ENCODE data around the gene SOX5.
"Not testable (repeated sequence)": the region's sequence is repeated elsewhere in the genome, so short reads cannot be mapped to it uniquely, and the experiment has no call there.

SOX5 gene

GRCh38 chr12:23515785-23516184, 433.7 kb downstream of the SOX5 start:
- not testable (repeated sequence) for H3K9ac ChIP-seq (ENCODE audit: low read length); H3K27me3 ChIP-seq (ENCODE audit: control insufficient read depth, insufficient read depth, low read length); H3K9me3 ChIP-seq (ENCODE audit: control insufficient read depth, low read length); H3K4me1 ChIP-seq (ENCODE audit: control insufficient read depth, insufficient read depth, low read length); H3K36me3 ChIP-seq (ENCODE audit: control insufficient read depth, insufficient read depth, low read length); H3K4me3 ChIP-seq (ENCODE audit: low read length)

- Histone ChIP-seq H3K36me3 (ENCODE audit: control insufficient read depth, insufficient read depth, low read length) (no peaks in the 10 kb centered on the region), H3K4me3 (ENCODE audit: low read length) (no peak overlapping the region), H3K9me3 (ENCODE audit: control insufficient read depth, low read length) (no peaks in the 10 kb centered on the region), H3K27me3 (ENCODE audit: control insufficient read depth, insufficient read depth, low read length) (no peaks in the 10 kb centered on the region), H3K4me1 (ENCODE audit: control insufficient read depth, insufficient read depth, low read length) (no peaks in the 10 kb centered on the region), H3K9ac (ENCODE audit: low read length) (no peak overlapping the region)
These were observed 439.0 kb downstream of the SOX5 start for GRCh38 chr12:23510484-23510883.

- H3K9ac ChIP-seq (ENCODE audit: low read length); H3K4me1 ChIP-seq (ENCODE audit: control insufficient read depth, insufficient read depth, low read length); H3K9me3 ChIP-seq (ENCODE audit: control insufficient read depth, low read length); H3K27me3 ChIP-seq (ENCODE audit: control insufficient read depth, insufficient read depth, low read length); H3K4me3 ChIP-seq (ENCODE audit: low read length); H3K36me3 ChIP-seq (ENCODE audit: control insufficient read depth, insufficient read depth, low read length): not testable (repeated sequence)
These were observed 439.6 kb downstream of the SOX5 start for GRCh38 chr12:23509832-23510231.

- not testable (repeated sequence) for H3K9me3 ChIP-seq (ENCODE audit: control insufficient read depth, low read length); H3K9ac ChIP-seq (ENCODE audit: low read length); H3K4me1 ChIP-seq (ENCODE audit: control insufficient read depth, insufficient read depth, low read length); H3K36me3 ChIP-seq (ENCODE audit: control insufficient read depth, insufficient read depth, low read length); H3K27me3 ChIP-seq (ENCODE audit: control insufficient read depth, insufficient read depth, low read length); H3K4me3 ChIP-seq (ENCODE audit: low read length)
These were observed 441.7 kb downstream of the SOX5 start for GRCh38 chr12:23507785-23508184.

GRCh38 chr12:23505736-23506135, 443.7 kb downstream of the SOX5 start:
- not testable (repeated sequence) for H3K4me1 ChIP-seq (ENCODE audit: control insufficient read depth, insufficient read depth, low read length); H3K9me3 ChIP-seq (ENCODE audit: control insufficient read depth, low read length); H3K36me3 ChIP-seq (ENCODE audit: control insufficient read depth, insufficient read depth, low read length); H3K27me3 ChIP-seq (ENCODE audit: control insufficient read depth, insufficient read depth, low read length); H3K4me3 ChIP-seq (ENCODE audit: low read length); H3K9ac ChIP-seq (ENCODE audit: low read length)

- Histone ChIP-seq H3K4me3 (ENCODE audit: low read length) (no peak overlapping the region), H3K9me3 (ENCODE audit: control insufficient read depth, low read length) (no peaks in the 10 kb centered on the region), H3K27me3 (ENCODE audit: control insufficient read depth, insufficient read depth, low read length) (no peaks in the 10 kb centered on the region), H3K4me1 (ENCODE audit: control insufficient read depth, insufficient read depth, low read length) (no peaks in the 10 kb centered on the region), H3K9ac (ENCODE audit: low read length) (no peak overlapping the region), H3K36me3 (ENCODE audit: control insufficient read depth, insufficient read depth, low read length) (no peaks in the 10 kb centered on the region)
These were observed 444.6 kb downstream of the SOX5 start for GRCh38 chr12:23504641-23505399.

GRCh38 chr12:23504043-23504442, 445.4 kb downstream of the SOX5 start:
- no peaks in the 10 kb centered on the region for H3K27me3 ChIP-seq (ENCODE audit: control insufficient read depth, insufficient read depth, low read length)
- H3K9me3 ChIP-seq (ENCODE audit: control insufficient read depth, low read length) = no peaks in the 10 kb centered on the region
- H3K36me3 ChIP-seq (ENCODE audit: control insufficient read depth, insufficient read depth, low read length) = no peaks in the 10 kb centered on the region
- H3K4me1 ChIP-seq (ENCODE audit: control insufficient read depth, insufficient read depth, low read length) = no peaks in the 10 kb centered on the region
- no peak overlapping the region for H3K9ac ChIP-seq (ENCODE audit: low read length)
- no peak overlapping the region for H3K4me3 ChIP-seq (ENCODE audit: low read length)

- Histone ChIP-seq H3K9me3 (ENCODE audit: control insufficient read depth, low read length) (no peaks in the 10 kb centered on the region), H3K9ac (ENCODE audit: low read length) (no peak overlapping the region), H3K4me3 (ENCODE audit: low read length) (no peak overlapping the region), H3K36me3 (ENCODE audit: control insufficient read depth, insufficient read depth, low read length) (no peaks in the 10 kb centered on the region), H3K27me3 (ENCODE audit: control insufficient read depth, insufficient read depth, low read length) (no peaks in the 10 kb centered on the region), H3K4me1 (ENCODE audit: control insufficient read depth, insufficient read depth, low read length) (no peaks in the 10 kb centered on the region)
These were observed 445.9 kb downstream of the SOX5 start for GRCh38 chr12:23503544-23503943.

- H3K4me3 ChIP-seq (ENCODE audit: low read length) = no peak overlapping the region
- no peaks in the 10 kb centered on the region for H3K36me3 ChIP-seq (ENCODE audit: control insufficient read depth, insufficient read depth, low read length)
- no peaks in the 10 kb centered on the region for H3K27me3 ChIP-seq (ENCODE audit: control insufficient read depth, insufficient read depth, low read length)
- no peaks in the 10 kb centered on the region for H3K4me1 ChIP-seq (ENCODE audit: control insufficient read depth, insufficient read depth, low read length)
- H3K9me3 ChIP-seq (ENCODE audit: control insufficient read depth, low read length) = no peaks in the 10 kb centered on the region
- H3K9ac ChIP-seq (ENCODE audit: low read length) = no peak overlapping the region
These were observed 447.2 kb downstream of the SOX5 start for GRCh38 chr12:23502259-23502658.

- H3K36me3 ChIP-seq (ENCODE audit: control insufficient read depth, insufficient read depth, low read length) = no peaks in the 10 kb centered on the region
These were observed 454.0 kb downstream of the SOX5 start for GRCh38 chr12:23495472-23495871.

GRCh38 chr12:23493672-23494071, 455.8 kb downstream of the SOX5 start:
- Histone ChIP-seq H3K27me3 (ENCODE audit: control insufficient read depth, insufficient read depth, low read length) (no peaks in the 10 kb centered on the region), H3K4me1 (ENCODE audit: control insufficient read depth, insufficient read depth, low read length) (no peaks in the 10 kb centered on the region), H3K36me3 (ENCODE audit: control insufficient read depth, insufficient read depth, low read length) (no peaks in the 10 kb centered on the region), H3K9me3 (ENCODE audit: control insufficient read depth, low read length) (no peaks in the 10 kb centered on the region), H3K4me3 (ENCODE audit: low read length) (no peak overlapping the region), H3K9ac (ENCODE audit: low read length) (no peak overlapping the region)

More at GRCh38 chr12:23495472-23495871, 454.0 kb downstream of the SOX5 start:
- H3K27me3 ChIP-seq (ENCODE audit: control insufficient read depth, insufficient read depth, low read length) = no peaks in the 10 kb centered on the region
- no peak overlapping the region for H3K9ac ChIP-seq (ENCODE audit: low read length)
- H3K4me3 ChIP-seq (ENCODE audit: low read length) = no peak overlapping the region
- H3K9me3 ChIP-seq (ENCODE audit: control insufficient read depth, low read length) = no peaks in the 10 kb centered on the region
- no peaks in the 10 kb centered on the region for H3K4me1 ChIP-seq (ENCODE audit: control insufficient read depth, insufficient read depth, low read length)

GRCh38 chr12:23491029-23491428, 458.4 kb downstream of the SOX5 start:
- H3K4me1 ChIP-seq (ENCODE audit: control insufficient read depth, insufficient read depth, low read length); H3K4me3 ChIP-seq (ENCODE audit: low read length); H3K27me3 ChIP-seq (ENCODE audit: control insufficient read depth, insufficient read depth, low read length); H3K9me3 ChIP-seq (ENCODE audit: control insufficient read depth, low read length); H3K36me3 ChIP-seq (ENCODE audit: control insufficient read depth, insufficient read depth, low read length); H3K9ac ChIP-seq (ENCODE audit: low read length): not testable (repeated sequence)

GRCh38 chr12:23488130-23488529, 461.3 kb downstream of the SOX5 start:
- H3K36me3 ChIP-seq (ENCODE audit: control insufficient read depth, insufficient read depth, low read length) = no peaks in the 10 kb centered on the region

More at GRCh38 chr12:23488130-23488529, 461.3 kb downstream of the SOX5 start:
- H3K9ac ChIP-seq (ENCODE audit: low read length) = no peak overlapping the region
- H3K9me3 ChIP-seq (ENCODE audit: control insufficient read depth, low read length) = no peaks in the 10 kb centered on the region
- no peak overlapping the region for H3K4me3 ChIP-seq (ENCODE audit: low read length)
- no peaks in the 10 kb centered on the region for H3K4me1 ChIP-seq (ENCODE audit: control insufficient read depth, insufficient read depth, low read length)
- H3K27me3 ChIP-seq (ENCODE audit: control insufficient read depth, insufficient read depth, low read length) = no peaks in the 10 kb centered on the region
